Femur (tissue), 1 donor: Measurements from ENCODE around the gene SEPTIN10.
"Not testable (repeated sequence)": the region's sequence is repeated elsewhere in the genome, so short reads cannot be mapped to it uniquely, and the experiment has no call there.

Experiments used
- DNase-seq: peaks from one replicate; pipeline ENCODE4 v3.0.0-alpha.2; 2017

The SEPTIN10 gene

GRCh38 chr2:109597283-109597682 is 16.5 kb downstream of the SEPTIN10 start:
- no peak for DNase-seq

- DNase-seq: no peak
Observed at GRCh38 chr2:109595644-109596043, 18.1 kb downstream of the SEPTIN10 start.

GRCh38 chr2:109594246-109594885 is 19.4 kb downstream of the SEPTIN10 start:
- no peak for DNase-seq

- DNase-seq: no peak
Observed at GRCh38 chr2:109592905-109593304, 20.9 kb downstream of the SEPTIN10 start.

GRCh38 chr2:109591206-109591605 is 22.6 kb downstream of the SEPTIN10 start:
- DNase-seq: no peak

- no peak for DNase-seq
Observed at GRCh38 chr2:109586687-109587086, 27.1 kb downstream of the SEPTIN10 start.

- no peak for DNase-seq
Observed at GRCh38 chr2:109582928-109583895, 30.6 kb downstream of the SEPTIN10 start.

- DNase-seq: not testable (repeated sequence)
Observed at GRCh38 chr2:109577630-109578029, 36.1 kb downstream of the SEPTIN10 start.

GRCh38 chr2:109575373-109575772 is 38.4 kb downstream of the SEPTIN10 start:
- no peak for DNase-seq

GRCh38 chr2:109563980-109564550 is 49.7 kb downstream of the SEPTIN10 start:
- no peak for DNase-seq

GRCh38 chr2:109563288-109563687 is 50.5 kb downstream of the SEPTIN10 start:
- DNase-seq: no peak

GRCh38 chr2:109562421-109562820 is 51.3 kb downstream of the SEPTIN10 start:
- no peak for DNase-seq

- DNase-seq: no peak
Observed at GRCh38 chr2:109560265-109560664, 53.5 kb downstream of the SEPTIN10 start.

GRCh38 chr2:109558076-109558882 is 55.5 kb downstream of the SEPTIN10 start:
- DNase-seq: no peak

GRCh38 chr2:109557309-109557708 is 56.5 kb downstream of the SEPTIN10 start:
- DNase-seq: no peak

GRCh38 chr2:109555346-109555900 is 58.3 kb downstream of the SEPTIN10 start:
- DNase-seq: no peak

- no peak for DNase-seq
Observed at GRCh38 chr2:109554758-109555157, 59.0 kb downstream of the SEPTIN10 start.

- no peak for DNase-seq
Observed at GRCh38 chr2:109549016-109549590, 64.7 kb downstream of the SEPTIN10 start.

- no peak for DNase-seq
Observed at GRCh38 chr2:109547280-109547679, 66.5 kb downstream of the SEPTIN10 start.

GRCh38 chr2:109545828-109546713 is 67.7 kb downstream of the SEPTIN10 start:
- DNase-seq: peak; percentile 82

GRCh38 chr2:109542384-109542783 is 71.4 kb downstream of the SEPTIN10 start:
- DNase-seq: no peak
